Stomach (tissue), 9 donors: Measurements from ENCODE around the gene MRC2. TPM values are rescaled to one million over a fixed set of nuclear protein-coding genes. Genes with fewer than 3 reads are reported as not detected.

Experiments
- DNase-seq, 2 donors: peaks; one replicate each; pipeline versions ENCODE4 v3.0.0 to v3.0.0-alpha.2; 2013 to 2019
- H3K27ac ChIP-seq, 5 donors: fragments of 200-600 bp in 4 of 5; sonication (generic) in 4 of 5; one replicate each; pipeline ENCODE4 v1.5.1; 2013 to 2019; ENCODE audit warnings: mild to moderate bottlenecking in 1 of 5, moderate library complexity in 1 of 5
- H3K27me3 ChIP-seq, 3 donors: fragments of 200-600 bp; sonication (generic); one replicate each; pipeline ENCODE4 v1.5.1; 2017 to 2019; ENCODE audit warnings: mixed run types in 1 of 3
- H3K36me3 ChIP-seq, 4 donors: fragments of 200-600 bp; sonication (generic); 1 replicate in 3 of 4; 2 replicates in 1 of 4; pipeline ENCODE4 v1.5.1; 2016 to 2019
- H3K4me1 ChIP-seq, 4 donors: fragments of 200-600 bp; sonication (generic); one replicate each; pipeline ENCODE4 v1.5.1; 2016 to 2019
- H3K4me3 ChIP-seq, 4 donors: fragments of 200-600 bp; sonication (generic) in 3 of 4; one replicate each; pipeline ENCODE4 v1.5.1; 2016 to 2019; ENCODE audit warnings: mild to moderate bottlenecking in 1 of 4
- H3K9me3 ChIP-seq, 4 donors: fragments of 200-600 bp; sonication (generic); one replicate each; pipeline ENCODE4 v1.5.1; 2016 to 2019
- EP300 ChIP-seq: sonication (generic); formaldehyde crosslinking; IDR thresholded peaks from one replicate; pipeline ENCODE4 v1.6.1; 2017; ENCODE audit warnings: antibody characterized with exemption
- POLR2A ChIP-seq, 4 donors: fragments of 450-650 bp; IDR thresholded peaks; one replicate each; pipeline ENCODE4 v1.6.1; 2016; ENCODE audit warnings: antibody characterized with exemption in 4 of 4, control low read depth in 2 of 4, mild to moderate bottlenecking in 1 of 4, moderate library complexity in 1 of 4
- POLR2AphosphoS5 ChIP-seq, 3 donors: sonication (generic); formaldehyde crosslinking; IDR thresholded peaks; one replicate each; pipeline ENCODE4 v1.6.1; 2016; ENCODE audit warnings: antibody characterized with exemption in 3 of 3
- WGBS, 5 donors: extraction: QIAGEN DNeasy Blood & Tissue Kit in 3 of 5; methylation state at CpG; one replicate each; pipeline versions ENCODE4 v1.1.5 to v1.1.7; 2013 to 2018; 5-methylcytosine and 5-hydroxymethylcytosine counted together
- intact Hi-C: fragments of 100-400 bp; cut with DNase I; formaldehyde crosslinking; loops from one replicate; pipeline ENCODE4 v1.15.1; 2023; ENCODE audit warnings: low total_unique reads
- polyA plus RNA-seq, 3 donors: library from polyadenylated mRNA; stranded (reverse); fragments of 200-250 nt; gene quantifications; one replicate each; pipeline ENCODE4 v1.2.3, GENCODE V29; 2013
- total RNA-seq, 5 donors: library from RNA; depleted of rRNA; stranded (reverse); fragments of >200 nt; gene quantifications; one replicate each; pipeline versions ENCODE4 v1.1.0 to v1.2.3, GENCODE V29; 2014 to 2016
- TF ChIP-seq, protein P1 (sequence below), 7 experiments: fragments of 450-650 bp in 4 of 7; fragments of 200-600 bp in 3 of 7; sonication (generic) in 3 of 7; IDR thresholded peaks; one replicate each; pipeline ENCODE4 v1.5.1; 2016 to 2019; ENCODE audit warnings: antibody characterized with exemption in 7 of 7, control low read depth in 2 of 7, mild to moderate bottlenecking in 1 of 7
- donor health status: healthy with polysubstance abuse.
- donor health status: Bipolar disorder and iron deficiency.
- donor health status: healthy.

Gene MRC2
- total and polyA plus RNA-seq, 8 donors, result 4.7 to 107 (median 13.8) TPM

DNA sequence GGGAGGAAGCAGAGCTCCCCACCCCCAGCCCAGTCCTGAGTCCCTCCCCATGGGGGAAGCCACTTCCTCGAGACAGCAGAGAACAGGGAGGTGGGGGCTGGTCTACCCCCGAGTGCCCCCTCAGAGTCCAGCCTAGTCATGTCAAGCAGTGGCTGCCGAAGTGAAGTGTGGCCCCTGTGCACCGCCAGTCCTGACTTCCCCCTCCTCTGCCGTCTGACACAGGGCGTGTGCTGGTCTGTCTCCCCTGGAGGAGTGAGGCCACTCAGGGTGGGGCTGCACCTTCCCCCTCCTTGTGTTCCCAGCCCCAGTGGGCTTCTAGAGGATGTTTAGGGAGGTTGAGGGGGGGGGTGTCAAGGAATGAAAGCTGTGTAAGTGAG lies 46.9 kb downstream of the MRC2 start:
- no peak for TF ChIP-seq EP300
- TF ChIP-seq POLR2A (IDR thresholded peaks at IDR 0.05), result no peak
- TF ChIP-seq, protein P1, sequence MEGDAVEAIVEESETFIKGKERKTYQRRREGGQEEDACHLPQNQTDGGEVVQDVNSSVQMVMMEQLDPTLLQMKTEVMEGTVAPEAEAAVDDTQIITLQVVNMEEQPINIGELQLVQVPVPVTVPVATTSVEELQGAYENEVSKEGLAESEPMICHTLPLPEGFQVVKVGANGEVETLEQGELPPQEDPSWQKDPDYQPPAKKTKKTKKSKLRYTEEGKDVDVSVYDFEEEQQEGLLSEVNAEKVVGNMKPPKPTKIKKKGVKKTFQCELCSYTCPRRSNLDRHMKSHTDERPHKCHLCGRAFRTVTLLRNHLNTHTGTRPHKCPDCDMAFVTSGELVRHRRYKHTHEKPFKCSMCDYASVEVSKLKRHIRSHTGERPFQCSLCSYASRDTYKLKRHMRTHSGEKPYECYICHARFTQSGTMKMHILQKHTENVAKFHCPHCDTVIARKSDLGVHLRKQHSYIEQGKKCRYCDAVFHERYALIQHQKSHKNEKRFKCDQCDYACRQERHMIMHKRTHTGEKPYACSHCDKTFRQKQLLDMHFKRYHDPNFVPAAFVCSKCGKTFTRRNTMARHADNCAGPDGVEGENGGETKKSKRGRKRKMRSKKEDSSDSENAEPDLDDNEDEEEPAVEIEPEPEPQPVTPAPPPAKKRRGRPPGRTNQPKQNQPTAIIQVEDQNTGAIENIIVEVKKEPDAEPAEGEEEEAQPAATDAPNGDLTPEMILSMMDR (IDR thresholded peaks at IDR 0.05), result no peak
- no peak for TF ChIP-seq POLR2AphosphoS5 (IDR thresholded peaks at IDR 0.05)
- intact Hi-C loops, result no loop called here
- no peak for DNase-seq
- H3K4me3 ChIP-seq, result no peak overlapping the region
- H3K9me3 ChIP-seq, result no peaks in the 10 kb centered on the region
- peaks cover 0 to 22% (median 9%) of the 10 kb centered on the region in 4 donors for H3K4me1 ChIP-seq
- peaks cover 0 to 13% (median 4%) of the 10 kb centered on the region in 4 donors for H3K36me3 ChIP-seq
- no peak overlapping the region for H3K27ac ChIP-seq
- H3K27me3 ChIP-seq, result no peaks in the 10 kb centered on the region
- WGBS, 5 donors, result 56 to 66% (median 61%) methylated on average over 6 of the region's 6 CpGs

DNA sequence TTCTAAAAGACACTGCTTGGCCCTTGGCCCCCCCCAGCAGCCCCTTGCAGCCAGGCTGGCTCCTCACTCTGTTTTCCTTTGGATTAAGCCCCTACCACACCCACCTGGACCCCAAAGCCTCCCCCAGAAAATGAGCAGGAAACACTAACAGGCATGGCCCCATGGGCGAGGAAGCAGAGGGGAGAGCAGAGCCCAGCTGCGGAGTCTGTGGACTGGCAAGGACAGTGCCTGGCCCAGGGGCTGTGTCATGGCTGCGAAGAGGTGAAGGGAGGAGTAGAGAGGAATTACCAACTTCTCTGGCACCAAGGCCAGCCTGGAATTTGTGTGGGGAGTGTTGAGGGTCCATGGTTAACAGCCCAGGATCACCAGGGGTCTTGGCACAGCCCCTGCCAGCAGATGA lies 47.4 kb downstream of the MRC2 start:
- Histone ChIP-seq H3K27me3 (no peaks in the 10 kb centered on the region), H3K36me3 (peaks cover 0 to 13% (median 4%) of the 10 kb centered on the region in 4 donors), H3K4me1 (peaks cover 0 to 22% (median 9%) of the 10 kb centered on the region in 4 donors), H3K4me3 (no peak overlapping the region), H3K9me3 (no peaks in the 10 kb centered on the region), H3K27ac (no peak overlapping the region)
- WGBS, 5 donors, result 68 to 90% (median 88%) methylated on average over 3 of the region's 3 CpGs
- intact Hi-C loops, result no loop called here
- no peak for TF ChIP-seq POLR2AphosphoS5 (IDR thresholded peaks at IDR 0.05)
- no peak for TF ChIP-seq POLR2A (IDR thresholded peaks at IDR 0.05)
- TF ChIP-seq, protein P1 (IDR thresholded peaks at IDR 0.05), result no peak
- no peak for TF ChIP-seq EP300
- DNase-seq, result no peak

GRCh38 chr17:62675260-62675659 lies 47.8 kb downstream of the MRC2 start:
- 57 to 70% (median 65%) methylated on average over 9 to 12 of the region's 12 CpGs for WGBS, 5 donors
- Histone ChIP-seq H3K36me3 (peaks cover 0 to 16% (median 5%) of the 10 kb centered on the region in 4 donors), H3K9me3 (no peaks in the 10 kb centered on the region), H3K27ac (no peak overlapping the region), H3K4me1 (peaks cover 0 to 22% (median 9%) of the 10 kb centered on the region in 4 donors), H3K27me3 (no peaks in the 10 kb centered on the region), H3K4me3 (no peak overlapping the region)
- TF ChIP-seq POLR2AphosphoS5 (IDR thresholded peaks at IDR 0.05) (no peak), POLR2A (IDR thresholded peaks at IDR 0.05) (no peak), EP300 (no peak)
- TF ChIP-seq, protein P1 (IDR thresholded peaks at IDR 0.05), result no peak
- intact Hi-C loops, result no loop called here
- peak in 1 of 2 donors; percentile 69 for DNase-seq

GRCh38 chr17:62675701-62676100 lies 48.2 kb downstream of the MRC2 start:
- Histone ChIP-seq H3K4me3 (no peak overlapping the region), H3K9me3 (no peaks in the 10 kb centered on the region), H3K27ac (no peak overlapping the region), H3K27me3 (no peaks in the 10 kb centered on the region), H3K36me3 (peaks cover 0 to 21% (median 8%) of the 10 kb centered on the region in 4 donors), H3K4me1 (peaks cover 0 to 22% (median 9%) of the 10 kb centered on the region in 4 donors)
- intact Hi-C loops, result no loop called here
- WGBS, 5 donors, result 73 to 91% (median 90%) methylated on average over 4 of the region's 4 CpGs
- no peak for DNase-seq
- TF ChIP-seq POLR2A (IDR thresholded peaks at IDR 0.05) (no peak), POLR2AphosphoS5 (IDR thresholded peaks at IDR 0.05) (no peak), EP300 (no peak)
- TF ChIP-seq, protein P1 (IDR thresholded peaks at IDR 0.05), result no peak
